Neural cell (in vitro differentiated cells): ENCODE measurements around the gene SHROOM4. TPM values are rescaled to one million over a fixed set of nuclear protein-coding genes. Genes with fewer than 3 reads are reported as not detected.

Source experiments
- H2AFZ ChIP-seq: fragments of 200-600, 300-800 bp; sonication (generic), shearing (Covaris generic); 2 replicates; pipeline ENCODE4 v1.6.0; 2014; ENCODE audit warnings: low read depth, mild to moderate bottlenecking, antibody characterized with exemption, low read length, moderate library complexity
- H3F3A ChIP-seq: fragments of 200-600 bp; shearing (Covaris generic); 2 replicates; pipeline ENCODE4 v1.6.1; 2016; ENCODE audit warnings: mild to moderate bottlenecking, moderate library complexity, mixed read lengths, antibody characterized with exemption, low read length; ENCODE audit not compliant: insufficient read depth, poor library complexity, severe bottlenecking
- H3K27ac ChIP-seq: fragments of 200-600, 300-800 bp; sonication (generic), shearing (Covaris generic); 2 replicates; pipeline ENCODE4 v1.5.1; 2014; ENCODE audit warnings: mild to moderate bottlenecking, low read length, moderate library complexity
- H3K27me3 ChIP-seq: fragments of 300-800, 200-600 bp; sonication (generic), shearing (Covaris generic); 2 replicates; pipeline ENCODE4 v1.6.0; 2014; ENCODE audit warnings: mild to moderate bottlenecking, low read depth, low read length, moderate library complexity; ENCODE audit not compliant: insufficient read depth
- H3K36me3 ChIP-seq: fragments of 300-800, 200-600 bp; sonication (generic), shearing (Covaris generic); 2 replicates; pipeline ENCODE4 v1.5.1; 2014; ENCODE audit warnings: mild to moderate bottlenecking, antibody characterized with exemption, low read length, moderate library complexity; ENCODE audit not compliant: insufficient read depth
- H3K4me2 ChIP-seq: fragments of 300-800, 200-600 bp; sonication (generic), shearing (Covaris generic); 2 replicates; pipeline ENCODE4 v1.6.0; 2014; ENCODE audit warnings: mild to moderate bottlenecking, low read length
- H3K4me3 ChIP-seq: fragments of 300-800, 200-600 bp; sonication (generic), shearing (Covaris generic); 2 replicates; pipeline ENCODE4 v1.5.1; 2014; ENCODE audit warnings: mild to moderate bottlenecking, low read length, moderate library complexity
- H3K79me2 ChIP-seq: fragments of 200-600 bp; shearing (Covaris generic); replicated peaks from 2 replicates; pipeline ENCODE4 v1.6.0; 2014; ENCODE audit warnings: mild to moderate bottlenecking, low read length, moderate library complexity; ENCODE audit not compliant: insufficient read depth
- H3K9ac ChIP-seq: fragments of 300-800, 200-600 bp; sonication (generic), shearing (Covaris generic); 2 replicates; pipeline ENCODE4 v1.6.1; 2016; ENCODE audit warnings: mild to moderate bottlenecking, low read length, mixed read lengths
- H3K9me2 ChIP-seq: fragments of 200-600 bp; shearing (Covaris generic); 2 replicates; pipeline ENCODE4 v1.6.1; 2016; ENCODE audit warnings: mild to moderate bottlenecking, low read length, mixed read lengths; ENCODE audit not compliant: insufficient read depth
- H3K9me3 ChIP-seq: fragments of 200-600, 300-800 bp; sonication (generic), shearing (Covaris generic); 2 replicates; pipeline ENCODE4 v1.6.1; 2016; ENCODE audit warnings: mild to moderate bottlenecking, mixed run types, low read length, moderate library complexity, mixed read lengths
- H4K20me1 ChIP-seq: fragments of 200-600 bp; shearing (Covaris generic); 2 replicates; pipeline ENCODE4 v1.6.1; 2016; ENCODE audit warnings: mild to moderate bottlenecking, mixed run types; ENCODE audit not compliant: insufficient read depth
- CTCF ChIP-seq: fragments of 450-650 bp; IDR thresholded peaks from 2 replicates; pipeline ENCODE4 v1.5.1; 2014; ENCODE audit warnings: antibody characterized with exemption, mild to moderate bottlenecking, moderate library complexity; ENCODE audit not compliant: poor library complexity, severe bottlenecking
- EP300 ChIP-seq: fragments of 450-650 bp; conservative IDR thresholded peaks from 2 replicates; pipeline ENCODE4 v1.6.1; 2014; ENCODE audit warnings: antibody characterized with exemption, mild to moderate bottlenecking, moderate library complexity; ENCODE audit not compliant: poor library complexity, severe bottlenecking
- EZH2 ChIP-seq: fragments of 200-600, 300-800 bp; shearing (Covaris generic), sonication (generic); IDR thresholded peaks from 2 replicates; pipeline ENCODE4 v1.6.1; 2014; ENCODE audit warnings: antibody characterized with exemption, low read length, borderline replicate concordance, mild to moderate bottlenecking; ENCODE audit not compliant: insufficient read depth, poor library complexity, severe bottlenecking
- MXI1 ChIP-seq: fragments of 450-650 bp; conservative IDR thresholded peaks from 2 replicates; pipeline ENCODE4 v1.6.1; 2014; ENCODE audit warnings: antibody characterized with exemption, mild to moderate bottlenecking; ENCODE audit not compliant: poor library complexity, severe bottlenecking
- POLR2AphosphoS5 ChIP-seq: IDR thresholded peaks from 2 replicates; pipeline ENCODE4 v1.6.1; 2012
- RAD21 ChIP-seq: fragments of 450-650 bp; conservative IDR thresholded peaks from 2 replicates; pipeline ENCODE4 v1.6.1; 2014; ENCODE audit warnings: antibody characterized with exemption, mild to moderate bottlenecking, moderate library complexity
- REST ChIP-seq: IDR thresholded peaks from 2 replicates; pipeline ENCODE4 v1.6.1; 2012; ENCODE audit warnings: borderline replicate concordance
- SMC3 ChIP-seq: fragments of 450-650 bp; conservative IDR thresholded peaks from 2 replicates; pipeline ENCODE4 v1.6.1; 2014; ENCODE audit warnings: antibody characterized with exemption, mild to moderate bottlenecking, moderate library complexity; ENCODE audit not compliant: poor library complexity
- TAF1 ChIP-seq: IDR thresholded peaks from 2 replicates; pipeline ENCODE4 v1.6.1; 2012; ENCODE audit warnings: low read depth
- polyA plus RNA-seq: library from polyadenylated mRNA; depleted of rRNA; stranded (reverse); fragments of >200 nt; gene quantifications from 2 replicates; pipeline ENCODE4 v1.2.3, GENCODE V29; 2014

Gene SHROOM4
- polyA plus RNA-seq, 1 donor from 2014 or later = 1.4 TPM

- no peaks in the 10 kb centered on the region for H3K79me2 ChIP-seq
- no peaks in the 10 kb centered on the region for H3F3A ChIP-seq
- H3K27ac ChIP-seq = no peak overlapping the region
- no peaks in the 10 kb centered on the region for H3K9me2 ChIP-seq
- no peak overlapping the region for H3K4me2 ChIP-seq
- H3K27me3 ChIP-seq = no peaks in the 10 kb centered on the region
- no peak overlapping the region for H2AFZ ChIP-seq
- H3K4me3 ChIP-seq = no peak overlapping the region
- no peaks in the 10 kb centered on the region for H3K36me3 ChIP-seq
- H4K20me1 ChIP-seq = no peaks in the 10 kb centered on the region
- H3K9ac ChIP-seq = no peak overlapping the region
- no peaks in the 10 kb centered on the region for H3K9me3 ChIP-seq
- no peak for TF ChIP-seq CTCF
- TF ChIP-seq TAF1 = no peak
- TF ChIP-seq EP300 = no peak
- TF ChIP-seq REST = no peak
- no peak for TF ChIP-seq MXI1
- TF ChIP-seq EZH2 = no peak
- TF ChIP-seq RAD21 = no peak
- TF ChIP-seq POLR2AphosphoS5 = no peak
- TF ChIP-seq SMC3 = no peak
Observed at GRCh38 chrX:50626432-50626831, 187.6 kb downstream of the SHROOM4 start.

GRCh38 chrX:50622751-50623150 is 191.2 kb downstream of the SHROOM4 start:
- Histone ChIP-seq H3K9me3 (no peaks in the 10 kb centered on the region), H3K79me2 (no peaks in the 10 kb centered on the region), H3K4me2 (no peak overlapping the region), H3K9ac (no peak overlapping the region), H3K36me3 (no peaks in the 10 kb centered on the region), H3F3A (no peaks in the 10 kb centered on the region), H2AFZ (no peak overlapping the region), H4K20me1 (no peaks in the 10 kb centered on the region), H3K4me3 (no peak overlapping the region), H3K9me2 (no peaks in the 10 kb centered on the region), H3K27ac (no peak overlapping the region), H3K27me3 (no peaks in the 10 kb centered on the region)
- TF ChIP-seq REST (no peak), EZH2 (no peak), MXI1 (no peak), EP300 (no peak), TAF1 (no peak), POLR2AphosphoS5 (no peak), SMC3 (no peak), CTCF (no peak), RAD21 (no peak)
